Ovary (tissue), 3 donors: ENCODE results near the gene AFF3.

ENCODE experiments used
- CTCF ChIP-seq, 3 donors: fragments of 450-650 bp in 2 of 3; fragments of 200-600 bp in 1 of 3; IDR thresholded peaks; one replicate each; pipeline versions ENCODE4 v1.5.1 to v1.8.0; 2016 to 2022; ENCODE audit warnings: antibody characterized with exemption in 3 of 3, mild to moderate bottlenecking in 1 of 3
- EP300 ChIP-seq: sonication (generic); formaldehyde crosslinking; IDR thresholded peaks from one replicate; pipeline ENCODE4 v1.6.1; 2017; ENCODE audit warnings: antibody characterized with exemption
- POLR2A ChIP-seq: fragments of 450-650 bp; IDR thresholded peaks from one replicate; pipeline ENCODE4 v1.6.1; 2017; ENCODE audit warnings: antibody characterized with exemption, mild to moderate bottlenecking, moderate library complexity
- donor health status: DM: no; HTN: no; CAD: no.

DNA sequence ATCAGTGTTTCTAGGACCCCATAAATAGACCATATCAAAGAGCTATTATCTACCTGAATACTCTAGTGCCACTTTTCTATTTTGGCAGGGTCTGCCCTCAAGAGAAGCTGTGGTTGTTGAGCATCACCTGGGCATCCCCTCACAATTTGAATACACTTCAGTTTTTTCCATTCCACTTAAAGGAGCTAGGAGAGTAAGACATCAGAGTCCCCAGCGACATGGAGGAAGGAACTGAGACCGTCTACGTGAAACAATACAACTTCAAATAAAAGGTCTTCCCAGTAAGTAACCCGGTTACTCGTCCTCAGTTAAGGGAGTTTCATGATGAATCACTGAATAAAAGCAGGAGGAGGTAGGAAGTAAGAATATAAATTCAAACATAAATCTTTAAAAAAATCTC, 206.7 kb downstream of the AFF3 start:
- TF ChIP-seq CTCF (IDR thresholded peaks at IDR 0.05): no peak
- no peak for TF ChIP-seq POLR2A
- no peak for TF ChIP-seq EP300
